SKM-1 (cell line): ENCODE data around the gene ERVW-1.
"Not testable (repeated sequence)": the region's sequence is repeated elsewhere in the genome, so short reads cannot be mapped to it uniquely, and the experiment has no call there.

Experiments used
- DNase-seq: peaks from one replicate; lab custom pipeline; 2025; ENCODE audit not compliant: unreplicated experiment; lab: John Stamatoyannopoulos, UW

ERVW-1 gene

GRCh38 chr7:92477681-92478080 lies at the start of gene ERVW-1:
Gene ERVW-1, minus strand, starts transcription at chr7:92477946. Its CDS starts 7,565 bp downstream, at chr7:92470381.
- DNase-seq = not testable (repeated sequence)

GRCh38 chr7:92523110-92523509 lies 45.4 kb upstream of the ERVW-1 start:
- DNase-seq = no peak

- DNase-seq = peak; percentile 8
These were observed 42.3 kb upstream of the ERVW-1 start for GRCh38 chr7:92520024-92520423.

- DNase-seq = no peak
These were observed 39.9 kb upstream of the ERVW-1 start for GRCh38 chr7:92517631-92518030.

- DNase-seq = no peak
These were observed 35.6 kb upstream of the ERVW-1 start for GRCh38 chr7:92513167-92513902.

GRCh38 chr7:92508946-92509345 lies 31.2 kb upstream of the ERVW-1 start:
- DNase-seq = no peak

GRCh38 chr7:92506363-92506762 lies 28.6 kb upstream of the ERVW-1 start:
- no peak for DNase-seq

- DNase-seq = no peak
These were observed 26.8 kb upstream of the ERVW-1 start for GRCh38 chr7:92504563-92504962.

- no peak for DNase-seq
These were observed 26.0 kb upstream of the ERVW-1 start for GRCh38 chr7:92503767-92504166.

GRCh38 chr7:92498557-92498956 lies 20.8 kb upstream of the ERVW-1 start:
- DNase-seq = no peak

GRCh38 chr7:92496876-92497275 lies 19.1 kb upstream of the ERVW-1 start:
- no peak for DNase-seq

- DNase-seq = no peak
These were observed 11.9 kb upstream of the ERVW-1 start for GRCh38 chr7:92489634-92490033.

- DNase-seq = no peak
These were observed 10.1 kb upstream of the ERVW-1 start for GRCh38 chr7:92487804-92488203.

- no peak for DNase-seq
These were observed 8.2 kb upstream of the ERVW-1 start for GRCh38 chr7:92485974-92486373.

GRCh38 chr7:92485267-92485892 lies 7.6 kb upstream of the ERVW-1 start:
- no peak for DNase-seq

GRCh38 chr7:92484226-92484625 lies 6.5 kb upstream of the ERVW-1 start:
- DNase-seq = not testable (repeated sequence)

GRCh38 chr7:92483624-92484023 lies 5.9 kb upstream of the ERVW-1 start:
- not testable (repeated sequence) for DNase-seq

- DNase-seq = not testable (repeated sequence)
These were observed 1.4 kb upstream of the ERVW-1 start for GRCh38 chr7:92479146-92479545.

GRCh38 chr7:92478711-92479110 lies 965 bp upstream of the ERVW-1 start:
- no peak for DNase-seq

GRCh38 chr7:92478095-92478494 lies 349 bp upstream of the ERVW-1 start:
- no peak for DNase-seq

- not testable (repeated sequence) for DNase-seq
These were observed 1.7 kb downstream of the ERVW-1 start for GRCh38 chr7:92475851-92476590.

- DNase-seq = not testable (repeated sequence)
These were observed 2.4 kb downstream of the ERVW-1 start for GRCh38 chr7:92475261-92475770.
